HG03521 (cell line): ENCODE data around the gene BOD1L2.

Source experiments
- ATAC-seq: cut with Tn5 transposase; IDR thresholded peaks from one replicate; pipeline ENCODE4 v1.9.1; 2021; ENCODE audit warnings: mild to moderate bottlenecking, moderate library complexity; ENCODE audit not compliant: unreplicated experiment

Gene BOD1L2

GRCh38 chr18:57146956-57147636 lies at the start of gene BOD1L2:
TSS of gene BOD1L2 (plus strand) at chr18:57147087. CDS start at chr18:57147313, 226 bp downstream.
- no peak for ATAC-seq

- ATAC-seq = no peak
Measured at GRCh38 chr18:57107140-57107832, 39.6 kb upstream of the BOD1L2 start.

- ATAC-seq = no peak
Measured at GRCh38 chr18:57110290-57110689, 36.6 kb upstream of the BOD1L2 start.

- no peak for ATAC-seq
Measured at GRCh38 chr18:57113799-57114420, 33.0 kb upstream of the BOD1L2 start.

GRCh38 chr18:57116598-57117132 lies 30.2 kb upstream of the BOD1L2 start:
- ATAC-seq = no peak

GRCh38 chr18:57121542-57122112 lies 25.3 kb upstream of the BOD1L2 start:
- no peak for ATAC-seq

- ATAC-seq = no peak
Measured at GRCh38 chr18:57122936-57123510, 23.9 kb upstream of the BOD1L2 start.

- ATAC-seq = no peak
Measured at GRCh38 chr18:57125627-57126026, 21.3 kb upstream of the BOD1L2 start.

- no peak for ATAC-seq
Measured at GRCh38 chr18:57128220-57128932, 18.5 kb upstream of the BOD1L2 start.

- ATAC-seq = no peak
Measured at GRCh38 chr18:57131101-57131500, 15.8 kb upstream of the BOD1L2 start.

GRCh38 chr18:57131782-57132181 lies 15.1 kb upstream of the BOD1L2 start:
- ATAC-seq = no peak

- no peak for ATAC-seq
Measured at GRCh38 chr18:57134618-57135135, 12.2 kb upstream of the BOD1L2 start.

- no peak for ATAC-seq
Measured at GRCh38 chr18:57135699-57136098, 11.2 kb upstream of the BOD1L2 start.

GRCh38 chr18:57137847-57138246 lies 9.0 kb upstream of the BOD1L2 start:
- no peak for ATAC-seq

GRCh38 chr18:57141208-57142129 lies 5.4 kb upstream of the BOD1L2 start:
- no peak for ATAC-seq

GRCh38 chr18:57142324-57142723 lies 4.6 kb upstream of the BOD1L2 start:
- ATAC-seq = no peak

GRCh38 chr18:57143265-57143664 lies 3.6 kb upstream of the BOD1L2 start:
- no peak for ATAC-seq

GRCh38 chr18:57148263-57148662 lies 1.4 kb downstream of the BOD1L2 start:
- ATAC-seq = no peak

- ATAC-seq = no peak
Measured at GRCh38 chr18:57149051-57149450, 2.2 kb downstream of the BOD1L2 start.
